H1 (cell line): ENCODE measurements around the gene CRHR2. TPM values are rescaled to one million over a fixed set of nuclear protein-coding genes. Genes with fewer than 3 reads are reported as not detected.

Experiments
- CTCF ChIA-PET: fragments of 300-600 bp; sonication (Branson Sonifier 250); formaldehyde crosslinking; loops from one replicate; lab custom pipeline; 2021; ENCODE audit not compliant: partially characterized antibody; lab: Charles Lee
- POLR2A ChIA-PET: fragments of 300-600 bp; sonication (Branson Sonifier 250); formaldehyde crosslinking; loops from one replicate; lab custom pipeline; 2021; ENCODE audit warnings: inconsistent platforms; ENCODE audit not compliant: partially characterized antibody; lab: Charles Lee
- DNase-seq, 2 experiments: peaks; one replicate each; pipeline versions ENCODE4 v3.0.0 to v3.0.0-alpha.2; 2010 to 2022; ENCODE audit warnings: low spot score in 2 of 2, low read depth in 1 of 2, mixed read lengths in 1 of 2
- FAIRE-seq: peaks from 2 replicates; lab custom pipeline; 2011; peaks lifted over from hg19 to GRCh38; lab: Jason Lieb, UNC
- H2AFZ ChIP-seq: 2 replicates; pipeline ENCODE4 v1.8.1; 2012; ENCODE audit warnings: low read length, inconsistent platforms
- H2AK5ac ChIP-seq: 2 replicates; pipeline ENCODE4 v1.6.1; 2013; ENCODE audit warnings: low read depth, low read length
- H2BK120ac ChIP-seq: replicated peaks from 2 replicates; pipeline ENCODE3; 2013; ENCODE audit warnings: low read depth, low read length, inconsistent platforms
- H2BK12ac ChIP-seq: 2 replicates; pipeline ENCODE4 v1.6.1; 2013; ENCODE audit warnings: low read depth, low read length
- H2BK15ac ChIP-seq: 2 replicates; pipeline ENCODE4 v1.6.1; 2013; ENCODE audit warnings: low read length
- H2BK20ac ChIP-seq: 2 replicates; pipeline ENCODE4 v1.6.1; 2013; ENCODE audit warnings: low read length
- H2BK5ac ChIP-seq: 2 replicates; pipeline ENCODE4 v1.6.1; 2013; ENCODE audit warnings: low read depth, low read length
- H3K14ac ChIP-seq: 2 replicates; pipeline ENCODE4 v1.6.1; 2013; ENCODE audit warnings: inconsistent platforms; ENCODE audit not compliant: insufficient read length
- H3K18ac ChIP-seq: 2 replicates; pipeline ENCODE4 v1.6.1; 2013; ENCODE audit warnings: low read length; ENCODE audit errors: extremely low read depth
- H3K23ac ChIP-seq: 2 replicates; pipeline ENCODE4 v1.6.1; 2013; ENCODE audit warnings: inconsistent platforms; ENCODE audit not compliant: insufficient read length
- H3K23me2 ChIP-seq: 2 replicates; pipeline ENCODE4 v1.6.1; 2013; ENCODE audit warnings: low read depth, low read length
- H3K27ac ChIP-seq: 2 replicates; pipeline ENCODE4 v1.6.1; 2011; ENCODE audit warnings: low read depth, low read length, inconsistent platforms
- H3K27me3 ChIP-seq, 4 experiments: replicated peaks in 1 of 4; 1 replicate in 1 of 4; 2 replicates in 3 of 4; pipeline versions ENCODE4 v1.6.1 to v1.8.1; 2011 to 2013; ENCODE audit warnings: low read length in 3 of 4, mild to moderate bottlenecking in 3 of 4, inconsistent platforms in 2 of 4, mixed read lengths in 2 of 4, moderate library complexity in 1 of 4; ENCODE audit not compliant: control insufficient read depth in 3 of 4, insufficient read depth in 3 of 4; ENCODE audit errors: extremely low read depth in 1 of 4
- H3K36me3 ChIP-seq, 4 experiments: 2 replicates each; pipeline versions ENCODE4 v1.6.1 to v1.8.1; 2011 to 2013; ENCODE audit warnings: mild to moderate bottlenecking in 4 of 4, low read length in 3 of 4, moderate library complexity in 2 of 4, control low read depth in 1 of 4, inconsistent platforms in 1 of 4; ENCODE audit not compliant: insufficient read depth in 4 of 4, control insufficient read depth in 2 of 4
- H3K4ac ChIP-seq: replicated peaks from 2 replicates; pipeline ENCODE3; 2013; ENCODE audit warnings: low read length, low read depth, mixed read lengths, inconsistent platforms; ENCODE audit not compliant: insufficient read length
- H3K4me1 ChIP-seq, 4 experiments: replicated peaks in 1 of 4; 1 replicate in 1 of 4; 2 replicates in 3 of 4; pipeline versions ENCODE4 v1.6.1 to v1.8.1; 2011 to 2013; ENCODE audit warnings: low read length in 3 of 4, inconsistent platforms in 2 of 4, mixed read lengths in 1 of 4; ENCODE audit not compliant: insufficient read depth in 4 of 4, control insufficient read depth in 3 of 4
- H3K4me2 ChIP-seq, 2 experiments: 2 replicates each; pipeline versions ENCODE4 v1.6.1 to v1.8.1; 2011 to 2013; ENCODE audit warnings: low read depth in 2 of 2, low read length in 2 of 2, control low read depth in 1 of 2, inconsistent platforms in 1 of 2, mild to moderate bottlenecking in 1 of 2; ENCODE audit not compliant: insufficient read depth in 1 of 2
- H3K4me3 ChIP-seq, 4 experiments: fragments of 200-600, 300-600 bp in 1 of 4; sonication (generic), shearing (Covaris generic), sonication (Bioruptor Twin) in 1 of 4; 2 replicates each; pipeline versions ENCODE4 v1.5.1 to v1.8.1; 2011 to 2016; ENCODE audit warnings: low read length in 4 of 4, low read depth in 3 of 4, control low read depth in 2 of 4, inconsistent platforms in 2 of 4, mild to moderate bottlenecking in 2 of 4, mixed read lengths in 1 of 4, moderate library complexity in 1 of 4; ENCODE audit not compliant: insufficient read depth in 2 of 4; ENCODE audit errors: extremely low read depth in 1 of 4
- H3K56ac ChIP-seq: replicated peaks from 2 replicates; pipeline ENCODE3; 2013; ENCODE audit warnings: low read depth, mild to moderate bottlenecking, mixed read lengths, low read length, inconsistent platforms; ENCODE audit not compliant: insufficient read length
- H3K79me1 ChIP-seq: 2 replicates; pipeline ENCODE4 v1.6.1; 2013; ENCODE audit warnings: low read depth, low read length, control low read depth
- H3K79me2 ChIP-seq, 2 experiments: 2 replicates each; pipeline versions ENCODE4 v1.6.1 to v1.8.1; 2012 to 2013; ENCODE audit warnings: low read length in 2 of 2, mild to moderate bottlenecking in 2 of 2, inconsistent platforms in 1 of 2; ENCODE audit not compliant: insufficient read depth in 2 of 2, control insufficient read depth in 1 of 2
- H3K9ac ChIP-seq, 4 experiments: replicated peaks in 1 of 4; 1 replicate in 1 of 4; 2 replicates in 3 of 4; pipeline versions ENCODE4 v1.6.1 to v1.8.1; 2011 to 2013; ENCODE audit warnings: low read depth in 3 of 4, low read length in 3 of 4, control low read depth in 2 of 4, mild to moderate bottlenecking in 2 of 4, moderate library complexity in 2 of 4, inconsistent platforms in 1 of 4; ENCODE audit errors: extremely low read depth in 1 of 4
- H3K9me3 ChIP-seq, 2 experiments: 2 replicates each; pipeline versions ENCODE4 v1.6.1 to v1.8.1; 2012 to 2013; ENCODE audit warnings: mild to moderate bottlenecking in 2 of 2, moderate library complexity in 2 of 2, control low read depth in 1 of 2, inconsistent platforms in 1 of 2, low read depth in 1 of 2, low read length in 1 of 2, mixed read lengths in 1 of 2; ENCODE audit not compliant: insufficient read depth in 2 of 2
- H4K20me1 ChIP-seq, 2 experiments: replicated peaks in 1 of 2; 2 replicates each; pipeline versions ENCODE3 to v1.8.1; 2011 to 2013; ENCODE audit warnings: inconsistent platforms in 2 of 2, low read length in 2 of 2, mild to moderate bottlenecking in 1 of 2; ENCODE audit not compliant: insufficient read depth in 2 of 2, control insufficient read depth in 1 of 2
- H4K5ac ChIP-seq: 2 replicates; pipeline ENCODE4 v1.6.1; 2013; ENCODE audit warnings: low read length, low read depth, mixed read lengths, inconsistent platforms; ENCODE audit not compliant: insufficient read length
- H4K8ac ChIP-seq: 2 replicates; pipeline ENCODE4 v1.8.0; 2013; ENCODE audit warnings: mild to moderate bottlenecking, moderate library complexity, low read length, inconsistent platforms; ENCODE audit not compliant: insufficient read depth; ENCODE audit errors: extremely low read depth
- H4K91ac ChIP-seq: replicated peaks from 2 replicates; pipeline ENCODE3; 2013; ENCODE audit warnings: low read length, mixed read lengths, inconsistent platforms; ENCODE audit not compliant: insufficient read length
- CTBP2 ChIP-seq: IDR thresholded peaks from 2 replicates; pipeline ENCODE4 v1.7.0; 2011; ENCODE audit warnings: borderline replicate concordance, mild to moderate bottlenecking, moderate library complexity, mixed read lengths, low read length; ENCODE audit not compliant: insufficient read depth, insufficient read length
- GTF2F1 ChIP-seq: IDR thresholded peaks from 2 replicates; pipeline ENCODE4 v1.6.1; 2012; ENCODE audit warnings: low read depth, low read length, improper control_type of control experiment, borderline replicate concordance
- HDAC6 ChIP-seq: IDR thresholded peaks from one replicate; pipeline ENCODE4 v1.7.1; 2012; ENCODE audit warnings: low read depth, mild to moderate bottlenecking, inconsistent platforms, low read length, moderate library complexity
- POLR2A ChIP-seq, 2 experiments: IDR thresholded peaks; 1 replicate in 1 of 2; 2 replicates in 1 of 2; pipeline ENCODE4 v1.6.1; 2011; ENCODE audit warnings: low read depth in 2 of 2, low read length in 2 of 2, mild to moderate bottlenecking in 2 of 2; ENCODE audit errors: control extremely low read depth in 1 of 2
- RXRA ChIP-seq: IDR thresholded peaks from 2 replicates; pipeline ENCODE4 v1.6.1; 2011; ENCODE audit warnings: low read depth, mild to moderate bottlenecking, low read length, moderate library complexity; ENCODE audit not compliant: insufficient read depth
- SIN3A ChIP-seq, 2 experiments: IDR thresholded peaks in 1 of 2; conservative IDR thresholded peaks in 1 of 2; 2 replicates each; pipeline ENCODE4 v1.6.1; 2011 to 2012; ENCODE audit warnings: low read length in 2 of 2, improper control_type of control experiment in 1 of 2, low read depth in 1 of 2, mild to moderate bottlenecking in 1 of 2
- WGBS, 2 experiments: shearing (Covaris generic) in 1 of 2; methylation state at CpG; one replicate each; pipeline versions ENCODE4 v1.1.6 to v1.1.7; 2013 to 2015; ENCODE audit warnings: low lambda C conversion rate in 2 of 2, mixed read lengths in 2 of 2, inconsistent platforms in 1 of 2, low coverage in 1 of 2, missing lambda C conversion rate in 1 of 2; ENCODE audit not compliant: insufficient replicate concordance in 2 of 2, insufficient coverage in 1 of 2, insufficient read length in 1 of 2; ENCODE audit errors: extremely low coverage in 1 of 2, missing lambda C conversion rate in 1 of 2; 5-methylcytosine and 5-hydroxymethylcytosine counted together
- polyA plus RNA-seq, 7 experiments: library from polyadenylated mRNA; depleted of rRNA in 3 of 7; stranded (reverse) in 5 of 7; unstranded in 2 of 7; fragments of >200 nt in 5 of 7; fragments of 200-250 nt in 2 of 7; gene quantifications; 1 replicate in 5 of 7; 2 replicates in 1 of 7; 4 replicates in 1 of 7; pipeline versions ENCODE4 v1.2.1 to v1.2.3, GENCODE V29; 2011 to 2013; ENCODE audit warnings: missing spikeins in 2 of 7, mixed read lengths in 2 of 7
- total RNA-seq: library from RNA; stranded (reverse); fragmentation: NEBNext Ultra II Directional; extraction: Animal tissue kit (Norgen Biotek cat#: 25700); gene quantifications from 2 replicates; pipeline ENCODE4 v1.2.1, GENCODE V29; 2021
- TF ChIP-seq, protein P1 (sequence below), 3 experiments: IDR thresholded peaks; 1 replicate in 2 of 3; 2 replicates in 1 of 3; pipeline versions ENCODE4 v1.5.1 to v1.6.1; 2011; ENCODE audit warnings: low read length in 3 of 3, mild to moderate bottlenecking in 3 of 3, inconsistent platforms in 2 of 3, low read depth in 1 of 3, moderate library complexity in 1 of 3; ENCODE audit not compliant: insufficient read depth in 1 of 3; ENCODE audit errors: control extremely low read depth in 1 of 3
- TF ChIP-seq, protein P2 (sequence below): IDR thresholded peaks from 2 replicates; pipeline ENCODE4 v1.6.1; 2012; ENCODE audit warnings: inconsistent platforms

Gene CRHR2
- total and polyA plus RNA-seq, 2 of the 8 experiments (the other 6 are each of a cell fraction or from before 2014, with no cell fraction given), result 0.37 to 1.3 TPM

GRCh38 chr7:30654296-30655090 lies 27.8 kb downstream of the CRHR2 start:
- Histone ChIP-seq H3K56ac (no peak overlapping the region), H2AK5ac (no peak overlapping the region), H2BK5ac (no peak overlapping the region), H2BK15ac (no peak overlapping the region), H3K23me2 (peaks cover 5% of the 10 kb centered on the region; the same call in 1 of the 2 replicates), H3K4me2 (no peak overlapping the region), H3K23ac (no peak overlapping the region), H4K91ac (no peak overlapping the region), H3K27me3 (no peaks in the 10 kb centered on the region), H3K36me3 (no peaks in the 10 kb centered on the region; a peak in 1 of 8 replicates), H2AFZ (no peak overlapping the region), H3K79me1 (no peaks in the 10 kb centered on the region; the same call in 1 of the 2 replicates), H3K9me3 (no peaks in the 10 kb centered on the region), H3K9ac (no peak overlapping the region), H3K18ac (no peak overlapping the region), H2BK20ac (no peak overlapping the region), H4K8ac (no peak overlapping the region), H3K4ac (no peak overlapping the region), H3K27ac (0 out of 2 replicates have a peak overlapping the region, but pooled peaks have one; percentile 15), H3K4me1 (peaks cover 0 to 2% (median 0%) of the 10 kb centered on the region in 4 experiments; a peak in 2 of 7 replicates), H3K14ac (no peak overlapping the region), H3K4me3 (no peak overlapping the region), H4K5ac (no peak overlapping the region), H2BK12ac (no peak overlapping the region), H2BK120ac (no peak overlapping the region), H3K79me2 (no peaks in the 10 kb centered on the region), H4K20me1 (peaks cover 10 to 13% of the 10 kb centered on the region in 2 experiments)
- CTCF ChIA-PET, result interaction anchor here (0.8 to 1.9 kb wide), 6 partner anchors 8 to 28 kb away, joined by 3 to 5 read pairs (median 4); partner anchors contain the start of gene CRHR2
- TF ChIP-seq, protein P1, sequence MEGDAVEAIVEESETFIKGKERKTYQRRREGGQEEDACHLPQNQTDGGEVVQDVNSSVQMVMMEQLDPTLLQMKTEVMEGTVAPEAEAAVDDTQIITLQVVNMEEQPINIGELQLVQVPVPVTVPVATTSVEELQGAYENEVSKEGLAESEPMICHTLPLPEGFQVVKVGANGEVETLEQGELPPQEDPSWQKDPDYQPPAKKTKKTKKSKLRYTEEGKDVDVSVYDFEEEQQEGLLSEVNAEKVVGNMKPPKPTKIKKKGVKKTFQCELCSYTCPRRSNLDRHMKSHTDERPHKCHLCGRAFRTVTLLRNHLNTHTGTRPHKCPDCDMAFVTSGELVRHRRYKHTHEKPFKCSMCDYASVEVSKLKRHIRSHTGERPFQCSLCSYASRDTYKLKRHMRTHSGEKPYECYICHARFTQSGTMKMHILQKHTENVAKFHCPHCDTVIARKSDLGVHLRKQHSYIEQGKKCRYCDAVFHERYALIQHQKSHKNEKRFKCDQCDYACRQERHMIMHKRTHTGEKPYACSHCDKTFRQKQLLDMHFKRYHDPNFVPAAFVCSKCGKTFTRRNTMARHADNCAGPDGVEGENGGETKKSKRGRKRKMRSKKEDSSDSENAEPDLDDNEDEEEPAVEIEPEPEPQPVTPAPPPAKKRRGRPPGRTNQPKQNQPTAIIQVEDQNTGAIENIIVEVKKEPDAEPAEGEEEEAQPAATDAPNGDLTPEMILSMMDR (IDR thresholded peaks at IDR 0.05; ENCODE audit: control extremely low read depth in 1 of 3, insufficient read depth in 1 of 3, low read depth in 1 of 3, low read length in 3 of 3), result no peak
- TF ChIP-seq HDAC6 (no peak), POLR2A (IDR thresholded peaks at IDR 0.05; ENCODE audit: control extremely low read depth in 1 of 2, low read depth in 2 of 2, low read length in 2 of 2) (no peak), CTBP2 (no peak), GTF2F1 (no peak), SIN3A (conservative IDR thresholded peaks at IDR 0.05 in 1 of 2, IDR thresholded peaks at IDR 0.05 in 1 of 2; ENCODE audit: low read depth in 1 of 2, low read length in 2 of 2) (no peak), RXRA (no peak)
- TF ChIP-seq, protein P2, sequence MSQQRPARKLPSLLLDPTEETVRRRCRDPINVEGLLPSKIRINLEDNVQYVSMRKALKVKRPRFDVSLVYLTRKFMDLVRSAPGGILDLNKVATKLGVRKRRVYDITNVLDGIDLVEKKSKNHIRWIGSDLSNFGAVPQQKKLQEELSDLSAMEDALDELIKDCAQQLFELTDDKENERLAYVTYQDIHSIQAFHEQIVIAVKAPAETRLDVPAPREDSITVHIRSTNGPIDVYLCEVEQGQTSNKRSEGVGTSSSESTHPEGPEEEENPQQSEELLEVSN, result no peak
- POLR2A ChIA-PET, result interaction anchor here (0.6 to 3.8 kb wide), 6 partner anchors 9 to 118 kb away, joined by 3 to 14 read pairs (median 4); partner anchors contain the start of gene CRHR2
- FAIRE-seq (no peak), DNase-seq (no peak)
- WGBS, 2 experiments, result 89% methylated on average over 15 of the region's 15 CpGs; no CpG with 5 or more reads in 1 of the 2 experiments
